Suprapubic skin (tissue), 4 donors: ENCODE results near the gene NMB. TPM values are rescaled to one million over a fixed set of nuclear protein-coding genes. Genes with fewer than 3 reads are reported as not detected.
"Not testable (repeated sequence)": the region's sequence is repeated elsewhere in the genome, so short reads cannot be mapped to it uniquely, and the experiment has no call there.

Experiments
- DNase-seq, 2 donors: peaks; one replicate each; pipeline ENCODE4 v3.0.0-alpha.2; 2019; ENCODE audit warnings: low spot score in 2 of 2
- H3K27ac ChIP-seq: fragments of 200-600 bp; sonication (generic); one replicate; pipeline ENCODE4 v1.5.1; 2019
- H3K27me3 ChIP-seq: fragments of 200-600 bp; sonication (generic); one replicate; pipeline ENCODE4 v1.5.1; 2019
- H3K36me3 ChIP-seq: fragments of 200-600 bp; sonication (generic); one replicate; pipeline ENCODE4 v1.5.1; 2019
- H3K4me1 ChIP-seq: fragments of 200-600 bp; sonication (generic); one replicate; pipeline ENCODE4 v1.5.1; 2019
- H3K4me3 ChIP-seq: fragments of 200-600 bp; sonication (generic); one replicate; pipeline ENCODE4 v1.5.1; 2019; ENCODE audit warnings: mild to moderate bottlenecking
- H3K9me3 ChIP-seq: fragments of 200-600 bp; sonication (generic); one replicate; pipeline ENCODE4 v1.5.1; 2019
- EP300 ChIP-seq: sonication (generic); formaldehyde crosslinking; IDR thresholded peaks from one replicate; pipeline ENCODE4 v1.6.1; 2017; ENCODE audit warnings: antibody characterized with exemption
- POLR2A ChIP-seq, 2 donors: fragments of 450-650 bp; IDR thresholded peaks; one replicate each; pipeline ENCODE4 v1.6.1; 2017; ENCODE audit warnings: antibody characterized with exemption in 2 of 2, mild to moderate bottlenecking in 2 of 2, moderate library complexity in 2 of 2
- POLR2AphosphoS5 ChIP-seq, 3 donors: sonication (generic); formaldehyde crosslinking; IDR thresholded peaks; one replicate each; pipeline ENCODE4 v1.6.1; 2017; ENCODE audit warnings: antibody characterized with exemption in 3 of 3
- WGBS: methylation state at CpG from one replicate; pipeline ENCODE4 v1.1.5; 2018; 5-methylcytosine and 5-hydroxymethylcytosine counted together
- total RNA-seq, 4 donors: library from RNA; depleted of rRNA; stranded (reverse); fragments of >200 nt; gene quantifications; one replicate each; pipeline ENCODE4 v1.1.0, GENCODE V29; 2016
- TF ChIP-seq, protein P1 (sequence below), 2 donors: fragments of 200-600 bp in 1 of 2; fragments of 450-650 bp in 1 of 2; sonication (generic) in 1 of 2; IDR thresholded peaks; one replicate each; pipeline ENCODE4 v1.5.1; 2016 to 2019; ENCODE audit warnings: antibody characterized with exemption in 2 of 2, mild to moderate bottlenecking in 1 of 2, moderate library complexity in 1 of 2

Gene NMB
- total RNA-seq, 4 donors from 2014 or later = 2.2 to 6.7 (median 3.5) TPM

DNA sequence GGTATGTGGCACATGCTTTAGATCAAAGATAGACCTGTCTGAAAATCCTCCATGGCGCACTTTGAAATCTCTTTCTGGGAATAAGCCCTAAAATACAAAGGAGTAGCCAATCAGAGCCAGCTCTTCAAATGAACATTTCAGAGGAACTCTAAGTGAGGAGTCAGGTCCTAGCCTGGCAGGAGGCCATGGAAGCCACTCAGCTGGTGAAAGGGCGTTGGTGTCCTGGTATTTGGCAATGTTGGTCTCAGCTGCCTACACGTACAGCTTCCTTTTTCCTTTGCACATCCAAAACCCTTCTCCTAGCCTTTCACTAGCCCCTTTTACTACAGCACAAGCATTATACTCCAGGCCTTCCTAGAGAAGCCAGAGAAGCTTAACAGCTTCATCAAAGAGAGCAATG lies 9.5 kb downstream of the NMB start:
- TF ChIP-seq POLR2A (IDR thresholded peaks at IDR 0.05) (no peak), POLR2AphosphoS5 (IDR thresholded peaks at IDR 0.05) (no peak), EP300 (no peak)
- TF ChIP-seq, protein P1, sequence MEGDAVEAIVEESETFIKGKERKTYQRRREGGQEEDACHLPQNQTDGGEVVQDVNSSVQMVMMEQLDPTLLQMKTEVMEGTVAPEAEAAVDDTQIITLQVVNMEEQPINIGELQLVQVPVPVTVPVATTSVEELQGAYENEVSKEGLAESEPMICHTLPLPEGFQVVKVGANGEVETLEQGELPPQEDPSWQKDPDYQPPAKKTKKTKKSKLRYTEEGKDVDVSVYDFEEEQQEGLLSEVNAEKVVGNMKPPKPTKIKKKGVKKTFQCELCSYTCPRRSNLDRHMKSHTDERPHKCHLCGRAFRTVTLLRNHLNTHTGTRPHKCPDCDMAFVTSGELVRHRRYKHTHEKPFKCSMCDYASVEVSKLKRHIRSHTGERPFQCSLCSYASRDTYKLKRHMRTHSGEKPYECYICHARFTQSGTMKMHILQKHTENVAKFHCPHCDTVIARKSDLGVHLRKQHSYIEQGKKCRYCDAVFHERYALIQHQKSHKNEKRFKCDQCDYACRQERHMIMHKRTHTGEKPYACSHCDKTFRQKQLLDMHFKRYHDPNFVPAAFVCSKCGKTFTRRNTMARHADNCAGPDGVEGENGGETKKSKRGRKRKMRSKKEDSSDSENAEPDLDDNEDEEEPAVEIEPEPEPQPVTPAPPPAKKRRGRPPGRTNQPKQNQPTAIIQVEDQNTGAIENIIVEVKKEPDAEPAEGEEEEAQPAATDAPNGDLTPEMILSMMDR (IDR thresholded peaks at IDR 0.05) = no peak
- H3K9me3 ChIP-seq = no peaks in the 10 kb centered on the region
- H3K4me1 ChIP-seq = peaks cover 26% of the 10 kb centered on the region
- no peak overlapping the region for H3K27ac ChIP-seq
- no peak for DNase-seq
- WGBS = 47% methylated on average over 3 of the region's 3 CpGs
- peaks cover 79% of the 10 kb centered on the region for H3K36me3 ChIP-seq
- no peaks in the 10 kb centered on the region for H3K27me3 ChIP-seq
- H3K4me3 ChIP-seq = no peak overlapping the region

DNA sequence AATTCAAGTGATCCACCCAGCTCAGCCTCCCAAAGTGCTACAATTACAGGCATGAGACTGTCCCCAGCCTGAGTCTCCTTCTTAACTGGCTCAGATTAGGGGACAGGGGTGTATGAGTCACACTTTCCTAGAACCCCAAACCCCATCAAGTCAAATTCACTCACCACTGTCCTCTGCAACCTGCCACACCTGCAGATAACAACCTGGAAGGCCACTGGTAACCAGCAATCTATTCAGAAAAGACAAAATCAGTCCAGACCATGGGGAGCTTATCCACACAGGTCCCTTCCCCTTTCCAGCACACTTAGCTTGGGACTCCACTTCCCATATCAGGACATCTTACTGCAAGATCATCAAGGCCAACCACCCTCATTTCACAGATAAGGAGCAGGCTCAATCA lies 10.3 kb downstream of the NMB start:
- Histone ChIP-seq H3K4me3 (no peak overlapping the region), H3K9me3 (no peaks in the 10 kb centered on the region), H3K27me3 (no peaks in the 10 kb centered on the region), H3K36me3 (peaks cover 87% of the 10 kb centered on the region), H3K27ac (no peak overlapping the region), H3K4me1 (peaks cover 18% of the 10 kb centered on the region)
- TF ChIP-seq, protein P1 (IDR thresholded peaks at IDR 0.05) = no peak
- no peak for TF ChIP-seq POLR2AphosphoS5 (IDR thresholded peaks at IDR 0.05)
- TF ChIP-seq EP300 = no peak
- DNase-seq = no peak

DNA sequence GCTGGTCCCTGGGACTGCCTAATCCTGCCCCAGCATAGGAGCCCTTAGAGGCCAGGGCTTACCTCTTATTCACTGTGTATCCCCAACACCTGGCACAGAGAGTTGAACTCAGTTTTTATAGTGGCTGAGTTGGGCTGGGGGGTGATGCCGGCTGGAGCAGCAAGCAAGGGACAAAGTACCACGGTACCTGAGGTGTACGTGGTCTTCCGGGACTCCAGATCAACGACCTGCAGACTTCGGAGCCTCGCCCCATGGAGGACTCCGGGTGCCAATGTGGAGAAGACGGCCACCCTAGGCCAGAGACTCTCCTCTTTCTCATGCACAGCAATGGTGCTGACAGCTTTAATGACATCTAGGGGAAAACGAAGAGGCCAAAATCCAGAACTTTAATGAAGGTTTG lies 12.0 kb downstream of the NMB start:
- no peak for DNase-seq
- Histone ChIP-seq H3K4me3 (no peak overlapping the region), H3K27ac (no peak overlapping the region), H3K9me3 (no peaks in the 10 kb centered on the region), H3K27me3 (no peaks in the 10 kb centered on the region), H3K4me1 (peaks cover 10% of the 10 kb centered on the region), H3K36me3 (peaks cover 98% of the 10 kb centered on the region)
- WGBS = 92% methylated on average over 10 of the region's 10 CpGs
- TF ChIP-seq POLR2AphosphoS5 (IDR thresholded peaks at IDR 0.05) (no peak), POLR2A (IDR thresholded peaks at IDR 0.05) (no peak), EP300 (no peak)
- TF ChIP-seq, protein P1 (IDR thresholded peaks at IDR 0.05) = no peak

DNA sequence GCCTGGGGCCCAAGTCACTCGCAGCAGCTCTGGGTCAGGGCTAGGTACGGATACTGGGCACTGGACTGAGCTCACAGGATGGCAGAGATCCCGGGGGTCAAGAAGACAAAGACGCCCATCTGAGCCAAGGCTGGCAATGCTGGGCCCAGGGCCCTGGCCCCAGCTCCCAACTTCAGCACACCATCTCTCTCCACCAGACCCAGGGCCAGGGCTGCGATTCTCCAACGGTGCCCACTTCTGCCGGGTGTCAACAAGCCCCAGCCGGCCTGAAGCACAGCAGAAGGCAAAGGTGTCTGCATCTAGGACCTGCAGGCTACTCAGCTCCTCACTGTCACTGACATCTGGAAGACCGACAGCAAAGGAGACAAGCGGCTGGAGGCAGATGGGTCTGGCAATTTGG lies 12.5 kb downstream of the NMB start:
- Histone ChIP-seq H3K27ac (no peak overlapping the region), H3K27me3 (no peaks in the 10 kb centered on the region), H3K4me3 (no peak overlapping the region), H3K9me3 (no peaks in the 10 kb centered on the region), H3K36me3 (peaks cover 98% of the 10 kb centered on the region), H3K4me1 (peaks cover 10% of the 10 kb centered on the region)
- WGBS = 95% methylated on average over 10 of the region's 10 CpGs
- TF ChIP-seq, protein P1 (IDR thresholded peaks at IDR 0.05) = no peak
- TF ChIP-seq POLR2A (IDR thresholded peaks at IDR 0.05) (no peak), EP300 (no peak), POLR2AphosphoS5 (IDR thresholded peaks at IDR 0.05) (no peak)
- no peak for DNase-seq

DNA sequence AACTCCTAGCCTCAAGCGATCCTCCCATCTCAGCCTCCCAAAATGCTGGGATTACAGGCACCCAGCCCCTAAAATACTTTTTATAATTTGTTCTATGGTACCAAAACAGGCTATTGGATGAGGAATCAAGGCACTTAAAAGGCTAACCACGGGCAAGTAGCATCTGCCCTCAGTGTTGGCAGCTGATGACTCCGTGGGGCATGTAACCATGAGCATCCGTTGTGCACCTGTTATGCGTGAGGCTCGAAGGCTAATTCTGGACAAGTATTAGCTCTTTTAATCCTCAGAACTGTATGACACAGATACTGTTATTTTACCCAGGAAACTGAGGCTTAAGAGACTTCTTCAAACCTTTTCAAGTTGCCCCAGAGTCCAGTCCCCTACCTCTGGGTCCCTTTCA lies 14.2 kb downstream of the NMB start:
- no peak overlapping the region for H3K4me3 ChIP-seq
- H3K4me1 ChIP-seq = peaks cover 4% of the 10 kb centered on the region
- peaks cover 95% of the 10 kb centered on the region for H3K36me3 ChIP-seq
- DNase-seq = peak in 1 of 2 donors; percentile 8
- TF ChIP-seq, protein P1 (IDR thresholded peaks at IDR 0.05) = no peak
- TF ChIP-seq EP300 (no peak), POLR2A (IDR thresholded peaks at IDR 0.05) (no peak), POLR2AphosphoS5 (IDR thresholded peaks at IDR 0.05) (no peak)
- 94% methylated on average over 6 of the region's 6 CpGs for WGBS
- H3K27ac ChIP-seq = no peak overlapping the region
- no peaks in the 10 kb centered on the region for H3K27me3 ChIP-seq
- H3K9me3 ChIP-seq = no peaks in the 10 kb centered on the region

DNA sequence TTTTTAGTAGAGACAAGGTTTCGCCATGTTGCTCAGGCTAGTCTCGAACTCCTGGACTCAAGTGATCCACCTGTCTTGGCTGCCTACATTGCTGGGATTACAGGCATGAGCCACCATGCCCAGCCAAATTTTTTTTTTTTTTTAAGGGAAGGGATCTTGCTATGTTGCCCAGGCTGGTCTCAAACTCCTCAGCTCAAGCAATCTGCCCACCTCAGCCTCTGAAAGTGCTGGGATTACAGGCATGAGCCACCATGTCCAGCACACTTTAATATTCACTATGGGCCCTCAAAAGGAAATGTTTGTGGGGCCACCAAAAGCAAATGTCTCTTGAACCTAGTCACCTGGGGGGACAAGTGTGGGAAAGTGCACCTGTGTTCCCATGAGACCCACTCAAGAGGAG lies 15.4 kb downstream of the NMB start:
- not testable (repeated sequence) for DNase-seq
- WGBS = 50% methylated on average over 2 of the region's 2 CpGs

DNA sequence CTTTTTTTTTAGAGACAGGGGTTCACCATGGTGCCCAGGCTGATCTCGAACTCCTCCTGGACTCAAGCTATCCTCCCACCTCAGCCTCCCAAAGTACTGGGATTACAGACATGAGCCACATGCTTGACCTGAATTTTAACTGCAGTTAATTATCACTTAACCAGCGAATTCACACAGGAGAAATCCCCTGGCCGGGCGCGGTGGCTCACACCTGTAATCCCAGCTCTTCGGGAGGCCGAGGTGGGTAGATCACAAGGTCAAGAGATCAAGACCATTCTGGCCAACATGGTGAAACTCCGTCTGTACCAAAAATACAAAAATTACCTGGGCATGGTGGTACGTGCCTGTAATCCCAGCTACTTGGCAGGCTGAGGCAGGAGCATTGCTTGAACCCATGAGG lies 16.1 kb downstream of the NMB start:
- not testable (repeated sequence) for DNase-seq, H3K9me3 ChIP-seq, H3K27me3 ChIP-seq, H3K4me3 ChIP-seq, H3K4me1 ChIP-seq, H3K27ac ChIP-seq
- peaks cover 83% of the 10 kb centered on the region for H3K36me3 ChIP-seq
- WGBS = 92% methylated on average over 9 of the region's 9 CpGs

More for the DNA sequence above, 15.4 kb downstream of the NMB start:
- not testable (repeated sequence) for H3K9me3 ChIP-seq, H3K4me1 ChIP-seq, H3K27ac ChIP-seq, H3K27me3 ChIP-seq, H3K4me3 ChIP-seq
- peaks cover 88% of the 10 kb centered on the region for H3K36me3 ChIP-seq
